ENCODE data around the gene SPATA46.

GRCh38 chr1:162358928-162359327 is 17.7 kb downstream of the SPATA46 start:
- no peak for TF ChIP-seq CTCF (IDR thresholded peaks at IDR 0.05; ENCODE audit: control extremely low read depth in 1 of 3, insufficient read depth in 1 of 3, low read depth in 1 of 3, low read length in 3 of 3)
- no peak for TF ChIP-seq JUN (IDR thresholded peaks at IDR 0.05; ENCODE audit: low read depth, low read length)
- TF ChIP-seq USF2 (IDR thresholded peaks at IDR 0.05; ENCODE audit: low read length): no peak
- TF ChIP-seq SP2 (IDR thresholded peaks at IDR 0.05; ENCODE audit: low read length): no peak
- no peak for TF ChIP-seq RAD21 (IDR thresholded peaks at IDR 0.05 in 1 of 2, conservative IDR thresholded peaks at IDR 0.05 in 1 of 2; ENCODE audit: low read depth in 2 of 2, low read length in 2 of 2)
- no peak for TF ChIP-seq TEAD4 (IDR thresholded peaks at IDR 0.05; ENCODE audit: low read depth, low read length)
- TF ChIP-seq SRF (IDR thresholded peaks at IDR 0.05; ENCODE audit: low read depth, low read length): no peak
- no peak for TF ChIP-seq YY1 (IDR thresholded peaks at IDR 0.05; ENCODE audit: low read depth, low read length)
- TF ChIP-seq CHD1 (IDR thresholded peaks at IDR 0.05; ENCODE audit: low read depth, low read length): no peak
